Gastrocnemius medialis (tissue), 4 donors: ENCODE measurements around the gene METTL13. TPM values are rescaled to one million over a fixed set of nuclear protein-coding genes. Genes with fewer than 3 reads are reported as not detected.

Experiments
- ATAC-seq, 2 donors: fragments of 150-250 bp; one replicate each; pipeline ENCODE4 v1.9.1; 2016
- DNase-seq, 2 donors: peaks; one replicate each; pipeline ENCODE4 v3.0.0-alpha.2; 2019
- H3K27ac ChIP-seq, 4 donors: fragments of 200-600 bp; sonication (generic); 1 replicate in 1 of 4; 2 replicates in 3 of 4; pipeline ENCODE4 v1.5.1; 2016 to 2018; ENCODE audit warnings: mild to moderate bottlenecking in 2 of 4, moderate library complexity in 1 of 4
- H3K27me3 ChIP-seq, 3 donors: fragments of 200-600 bp; sonication (generic) in 2 of 3; 1 replicate in 1 of 3; 2 replicates in 2 of 3; pipeline versions ENCODE4 v1.5.1 to v1.6.0; 2016 to 2019; ENCODE audit warnings: mild to moderate bottlenecking in 1 of 3, moderate library complexity in 1 of 3
- H3K36me3 ChIP-seq, 2 donors: fragments of 200-600 bp; sonication (generic) in 1 of 2; one replicate each; pipeline ENCODE4 v1.5.1; 2017 to 2018
- H3K4me1 ChIP-seq, 2 donors: fragments of 200-600 bp; sonication (generic) in 1 of 2; one replicate each; pipeline ENCODE4 v1.5.1; 2016 to 2017; ENCODE audit warnings: mild to moderate bottlenecking in 2 of 2
- H3K4me3 ChIP-seq, 4 donors: fragments of 200-600 bp; sonication (generic) in 3 of 4; 1 replicate in 1 of 4; 2 replicates in 3 of 4; pipeline ENCODE4 v1.5.1; 2016 to 2019; ENCODE audit warnings: mild to moderate bottlenecking in 2 of 4
- H3K9me3 ChIP-seq, 3 donors: fragments of 200-600 bp; sonication (generic) in 2 of 3; 1 replicate in 1 of 3; 2 replicates in 2 of 3; pipeline ENCODE4 v1.5.1; 2016 to 2019
- CTCF ChIP-seq, 5 experiments: fragments of 450-650 bp in 3 of 5; fragments of 200-600 bp in 2 of 5; sonication (generic) in 2 of 5; IDR thresholded peaks in 4 of 5; conservative IDR thresholded peaks in 1 of 5; 1 replicate in 4 of 5; 2 replicates in 1 of 5; pipeline ENCODE4 v1.5.1; 2016 to 2019; ENCODE audit warnings: antibody characterized with exemption in 5 of 5, mild to moderate bottlenecking in 3 of 5, moderate library complexity in 3 of 5
- POLR2A ChIP-seq, 2 donors: fragments of 450-650 bp; IDR thresholded peaks; one replicate each; pipeline ENCODE4 v1.6.1; 2017; ENCODE audit warnings: antibody characterized with exemption in 2 of 2, mild to moderate bottlenecking in 2 of 2, moderate library complexity in 2 of 2
- in situ Hi-C, 4 donors: fragments of 200-750 bp; cut with MboI; loops; one replicate each; pipeline versions ENCODE4 v1.15.0 to v1.8.0; 2017; ENCODE audit warnings: low sequenced_read_pairs in 4 of 4
- intact Hi-C: fragments of 100-400 bp; cut with DNase I; formaldehyde crosslinking; loops from one replicate; pipeline ENCODE4 v1.15.1; 2023; ENCODE audit warnings: low total_unique reads
- total RNA-seq, 4 donors: library from RNA; depleted of rRNA; stranded (reverse); fragments of >200 nt; gene quantifications; one replicate each; pipeline versions ENCODE4 v1.1.0 to v1.2.3, GENCODE V29; 2016

Gene METTL13
- total RNA-seq, 4 donors from 2014 or later = 18.6 to 32.8 (median 23.5) TPM

GRCh38 chr1:171800851-171801250 lies 19.4 kb downstream of the METTL13 start:
- H3K9me3 ChIP-seq = no peaks in the 10 kb centered on the region
- intact Hi-C loops (loop anchor here (1.0 kb wide), 1 partner anchor 184 kb away; no protein-coding TSS in a partner anchor), in situ Hi-C loops (loop anchor here in 2 of 4 donors (5.0 to 25.0 kb wide), 2 partner anchors 186 to 636 kb away; partner anchors contain the start of gene PIGC (in 1 of the 2))
- no peaks in the 10 kb centered on the region for H3K27me3 ChIP-seq
- DNase-seq (no peak), ATAC-seq (no peak)
- TF ChIP-seq CTCF (IDR thresholded peaks at IDR 0.05 in 4 of 5, conservative IDR thresholded peaks at IDR 0.05 in 1 of 5) (no peak), POLR2A (IDR thresholded peaks at IDR 0.05) (no peak)
- peaks cover 0 to 13% of the 10 kb centered on the region in 2 donors for H3K36me3 ChIP-seq
- H3K4me3 ChIP-seq = no peak overlapping the region
- peaks cover 0 to 3% of the 10 kb centered on the region in 2 donors for H3K4me1 ChIP-seq
- H3K27ac ChIP-seq = no peak overlapping the region

GRCh38 chr1:171801487-171801891 lies 20.0 kb downstream of the METTL13 start:
- intact Hi-C loops = loop anchor here (1.0 kb wide), 1 partner anchor 184 kb away; no protein-coding TSS in a partner anchor
- Histone ChIP-seq H3K4me1 (peaks cover 0 to 3% of the 10 kb centered on the region in 2 donors), H3K4me3 (no peak overlapping the region), H3K9me3 (no peaks in the 10 kb centered on the region), H3K36me3 (peaks cover 0 to 6% of the 10 kb centered on the region in 2 donors), H3K27ac (no peak overlapping the region), H3K27me3 (no peaks in the 10 kb centered on the region)
- DNase-seq (no peak), ATAC-seq (peak in 1 of 2 donors; percentile 59)
- in situ Hi-C loops = loop anchor here in 2 of 4 donors (5.0 to 25.0 kb wide), 2 partner anchors 186 to 636 kb away; partner anchors contain the start of gene PIGC (in 1 of the 2)
- TF ChIP-seq POLR2A (IDR thresholded peaks at IDR 0.05) (no peak), CTCF (IDR thresholded peaks at IDR 0.05 in 4 of 5, conservative IDR thresholded peaks at IDR 0.05 in 1 of 5) (peak; percentile 67 to 76 (median 72))

- Histone ChIP-seq H3K36me3 (no peaks in the 10 kb centered on the region), H3K4me3 (no peak overlapping the region), H3K27ac (no peak overlapping the region), H3K27me3 (no peaks in the 10 kb centered on the region), H3K4me1 (peaks cover 0 to 3% of the 10 kb centered on the region in 2 donors), H3K9me3 (no peaks in the 10 kb centered on the region)
- ATAC-seq = no peak
- in situ Hi-C loops (loop anchor here in 2 of 4 donors (5.0 to 25.0 kb wide), 2 partner anchors 185 to 635 kb away; partner anchors contain the start of gene PIGC (in 1 of the 2)), intact Hi-C loops (no loop called here)
- TF ChIP-seq CTCF (IDR thresholded peaks at IDR 0.05 in 4 of 5, conservative IDR thresholded peaks at IDR 0.05 in 1 of 5) (no peak), POLR2A (IDR thresholded peaks at IDR 0.05) (no peak)
- no peak for DNase-seq
These were observed 20.7 kb downstream of the METTL13 start for GRCh38 chr1:171802207-171802606.

GRCh38 chr1:171803045-171803444 lies 21.6 kb downstream of the METTL13 start:
- H3K9me3 ChIP-seq = no peaks in the 10 kb centered on the region
- H3K4me1 ChIP-seq = peaks cover 0 to 3% of the 10 kb centered on the region in 2 donors
- no peak overlapping the region for H3K27ac ChIP-seq
- intact Hi-C loops (no loop called here), in situ Hi-C loops (loop anchor here in 2 of 4 donors (5.0 to 25.0 kb wide), 2 partner anchors 184 to 634 kb away; partner anchors contain the start of gene PIGC (in 1 of the 2))
- TF ChIP-seq POLR2A (IDR thresholded peaks at IDR 0.05) (no peak), CTCF (IDR thresholded peaks at IDR 0.05 in 4 of 5, conservative IDR thresholded peaks at IDR 0.05 in 1 of 5) (no peak)
- DNase-seq = no peak
- no peaks in the 10 kb centered on the region for H3K27me3 ChIP-seq
- no peak overlapping the region for H3K4me3 ChIP-seq
- no peak for ATAC-seq
- H3K36me3 ChIP-seq = no peaks in the 10 kb centered on the region
